GM19099 (cell line): ENCODE results near the gene KCMF1.

Experiments used
- POLR2A ChIP-seq: IDR thresholded peaks from 3 replicates; pipeline ENCODE4 v1.6.1; 2011; ENCODE audit warnings: low read depth; ENCODE audit not compliant: insufficient read length; ENCODE audit errors: extremely low read depth

Gene KCMF1

DNA sequence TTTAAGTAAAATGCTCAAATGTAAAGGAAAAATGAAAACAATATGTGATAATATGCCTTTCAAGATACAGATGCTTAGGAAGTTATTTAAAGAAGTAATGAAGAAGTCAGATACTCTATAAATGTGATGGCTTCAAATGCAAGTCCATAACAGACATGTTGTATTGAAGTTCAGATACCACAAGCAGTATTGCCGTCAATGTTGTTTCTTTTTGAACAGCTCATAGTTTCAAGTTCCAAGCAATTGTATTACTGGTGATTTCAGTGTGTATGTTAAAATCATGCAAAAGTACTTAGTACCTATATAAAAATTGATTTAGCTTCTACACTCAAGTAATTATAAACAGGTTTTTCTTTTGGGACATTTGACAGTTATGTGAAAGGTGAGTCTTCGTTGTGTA, 24.9 kb downstream of the KCMF1 start:
- no peak for TF ChIP-seq POLR2A

- no peak for TF ChIP-seq POLR2A
Observed at GRCh38 chr2:84996909-84997308, 25.9 kb downstream of the KCMF1 start.

DNA sequence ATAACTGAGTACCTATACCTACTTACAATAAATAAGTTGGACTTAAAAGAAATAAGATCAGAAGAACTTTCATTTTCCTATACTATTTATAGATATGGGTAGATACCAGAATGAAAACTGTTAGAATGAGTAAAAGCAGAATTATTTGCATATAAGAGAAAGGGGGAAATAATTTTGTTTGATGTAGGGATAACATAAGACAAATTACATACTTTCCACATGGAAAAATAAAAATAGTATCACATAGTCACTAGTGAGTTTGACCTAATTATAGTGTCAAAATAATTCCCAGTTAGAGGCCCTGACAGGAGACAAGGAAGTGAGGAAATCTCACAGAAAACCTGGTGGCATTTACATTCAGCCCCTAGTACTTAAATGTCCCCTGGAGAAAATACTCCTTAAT, 28.6 kb downstream of the KCMF1 start:
- TF ChIP-seq POLR2A = no peak

GRCh38 chr2:85001595-85001994, 30.6 kb downstream of the KCMF1 start:
- TF ChIP-seq POLR2A = no peak

GRCh38 chr2:85002534-85002933, 31.6 kb downstream of the KCMF1 start:
- TF ChIP-seq POLR2A = no peak

DNA sequence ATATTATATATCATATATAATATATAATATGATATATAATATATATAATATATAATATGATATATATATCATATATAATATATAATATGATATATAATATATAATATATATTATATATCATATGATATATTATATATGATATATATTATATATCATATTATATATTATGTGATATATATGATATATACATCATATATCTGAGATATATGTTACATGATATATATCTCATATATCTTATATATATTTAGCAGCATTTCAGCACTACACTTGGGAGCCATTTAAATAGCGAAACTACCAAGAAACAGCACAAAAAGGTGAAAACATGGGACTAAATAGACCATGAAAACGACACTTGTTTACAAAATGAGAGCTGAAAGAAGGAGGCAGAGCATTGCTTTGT, 37.3 kb downstream of the KCMF1 start:
- no peak for TF ChIP-seq POLR2A

DNA sequence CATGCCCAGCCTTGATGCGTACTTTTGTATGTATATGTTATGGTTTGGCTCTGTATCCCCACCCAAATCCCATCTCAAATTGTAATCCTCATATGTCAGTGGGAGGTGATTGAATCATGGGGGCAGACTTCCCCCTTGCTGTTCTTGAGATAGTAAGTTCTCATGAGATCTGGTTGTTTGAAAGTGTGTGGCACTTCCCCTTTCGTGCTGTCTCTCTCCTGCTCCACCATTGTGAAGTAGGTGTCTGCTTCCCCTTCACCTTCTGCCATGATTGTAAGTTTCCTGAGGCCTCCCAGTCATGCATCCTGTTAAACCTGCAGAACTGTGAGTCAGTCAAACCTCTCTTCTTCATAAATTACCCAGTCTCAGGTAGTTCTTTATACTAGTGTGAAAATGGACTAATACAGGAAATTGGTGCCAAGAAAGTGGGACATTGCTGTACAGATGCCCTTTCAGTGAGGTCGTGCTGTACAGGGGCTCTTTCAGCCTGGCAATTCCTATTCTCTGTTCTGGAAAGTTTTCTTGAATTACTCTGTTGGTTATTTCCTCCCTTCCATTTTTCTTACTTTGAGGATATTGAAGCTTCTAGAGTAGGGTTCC, 38.2 kb downstream of the KCMF1 start:
- TF ChIP-seq POLR2A = no peak

DNA sequence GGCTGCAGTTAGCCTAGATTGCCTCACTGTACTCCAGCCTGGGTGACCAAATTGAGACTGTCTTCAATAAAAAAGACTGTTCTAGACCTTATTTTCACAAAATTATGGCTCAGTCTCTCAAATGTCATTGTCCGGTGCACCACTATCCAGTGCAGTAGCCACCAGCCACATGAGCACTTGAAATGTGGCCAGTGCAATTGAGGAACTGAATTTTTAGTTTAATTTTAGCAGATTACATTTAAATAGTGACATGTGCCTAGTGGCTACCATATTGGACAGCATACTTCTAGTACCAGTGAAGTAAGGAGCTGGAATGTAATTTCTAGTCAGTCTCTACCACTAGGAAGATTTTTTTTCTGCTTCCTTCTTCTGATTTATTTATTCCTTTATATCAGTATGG, 39.4 kb downstream of the KCMF1 start:
- no peak for TF ChIP-seq POLR2A

GRCh38 chr2:85011098-85011497, 40.1 kb downstream of the KCMF1 start:
- TF ChIP-seq POLR2A = no peak

DNA sequence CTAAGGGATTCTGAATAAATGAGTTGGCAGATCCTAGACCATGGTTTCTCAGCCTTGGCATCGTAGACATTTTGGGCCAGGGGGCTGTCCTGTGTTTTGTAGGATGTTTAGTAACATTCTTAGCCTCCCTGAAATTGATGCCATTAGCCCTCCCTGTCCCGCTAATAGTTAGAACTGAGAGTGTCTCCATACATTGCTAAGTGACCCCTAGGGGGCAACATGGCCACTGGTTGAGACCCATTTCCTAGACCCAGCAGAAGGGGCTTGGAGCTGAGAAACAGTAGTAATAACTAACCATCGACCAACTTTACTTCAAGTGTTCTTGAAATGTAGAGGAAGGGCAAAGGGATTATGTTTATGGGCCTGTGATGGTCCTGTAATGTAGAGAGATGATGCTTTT, 40.8 kb downstream of the KCMF1 start:
- no peak for TF ChIP-seq POLR2A

GRCh38 chr2:85012431-85012830, 41.5 kb downstream of the KCMF1 start:
- TF ChIP-seq POLR2A = no peak

GRCh38 chr2:85012855-85013254, 41.9 kb downstream of the KCMF1 start:
- TF ChIP-seq POLR2A = no peak

GRCh38 chr2:85015653-85016360, 44.8 kb downstream of the KCMF1 start:
- no peak for TF ChIP-seq POLR2A

- no peak for TF ChIP-seq POLR2A
Observed at GRCh38 chr2:85016446-85016845, 45.5 kb downstream of the KCMF1 start.

DNA sequence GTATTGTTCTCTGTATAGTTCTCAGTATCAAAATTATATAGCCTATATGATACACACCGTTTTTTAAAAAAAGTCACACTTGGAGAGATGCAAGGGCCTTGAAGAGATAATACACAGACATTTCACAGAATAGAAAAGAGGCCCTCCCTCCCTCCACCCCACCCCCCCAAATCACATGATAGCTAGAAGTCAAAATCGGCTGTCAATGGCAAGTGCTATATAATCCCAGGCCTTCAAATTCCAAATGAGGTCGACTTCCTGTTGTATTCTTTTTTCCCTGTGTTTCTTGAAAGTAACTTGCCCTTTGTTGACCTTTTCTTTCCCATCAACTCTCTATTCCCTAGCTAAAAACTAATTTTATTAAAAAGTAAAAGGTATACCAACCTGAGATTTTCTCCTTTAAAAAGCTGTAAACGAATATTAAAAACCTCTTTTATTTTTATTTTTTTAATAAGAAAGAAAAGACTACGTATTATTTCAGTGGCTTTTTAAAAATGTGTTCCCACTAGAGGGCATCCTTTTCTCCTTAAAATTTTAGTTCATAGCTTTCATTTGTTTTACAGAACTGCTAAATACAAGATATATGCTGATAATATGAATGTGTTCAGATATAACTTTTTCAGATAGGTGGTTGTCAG, 46.6 kb downstream of the KCMF1 start:
- no peak for TF ChIP-seq POLR2A

DNA sequence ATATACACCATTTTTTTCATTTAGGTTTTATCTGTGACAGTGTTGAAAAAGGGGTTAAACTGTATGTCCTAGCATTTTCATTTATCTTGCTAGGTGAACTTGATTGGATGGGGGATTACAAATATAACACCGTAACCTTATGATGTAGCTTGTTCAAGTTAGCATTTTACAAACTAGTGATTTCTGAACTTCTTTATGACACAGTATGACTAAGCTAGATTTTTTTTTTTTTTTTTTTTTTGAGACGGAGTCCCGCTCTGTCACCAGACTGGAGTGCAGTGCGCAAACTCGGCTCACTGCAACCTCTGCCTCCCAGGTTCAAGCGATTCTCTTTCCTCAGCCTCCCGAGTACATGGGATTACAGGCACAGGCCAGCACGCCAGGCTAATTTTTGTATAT, 47.1 kb downstream of the KCMF1 start:
- TF ChIP-seq POLR2A = no peak

DNA sequence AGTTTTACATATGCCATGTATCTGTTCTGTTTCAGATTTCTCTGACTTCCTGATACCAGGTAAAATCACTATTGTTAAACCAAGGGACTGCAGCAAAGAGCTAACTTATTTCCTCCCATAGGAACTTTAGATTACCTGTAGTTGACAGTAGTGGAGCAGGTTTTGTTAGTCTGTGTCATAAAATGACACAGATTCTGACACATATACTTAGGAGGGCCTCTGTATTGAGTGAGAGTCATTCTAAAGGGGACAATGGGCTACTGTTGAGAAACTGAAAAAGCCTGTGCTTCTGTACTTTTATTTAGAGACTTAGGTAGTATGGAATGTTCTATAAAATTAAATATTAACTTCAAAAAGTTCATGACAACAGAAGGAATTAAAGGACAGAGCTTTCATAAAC, 48.2 kb downstream of the KCMF1 start:
- no peak for TF ChIP-seq POLR2A

DNA sequence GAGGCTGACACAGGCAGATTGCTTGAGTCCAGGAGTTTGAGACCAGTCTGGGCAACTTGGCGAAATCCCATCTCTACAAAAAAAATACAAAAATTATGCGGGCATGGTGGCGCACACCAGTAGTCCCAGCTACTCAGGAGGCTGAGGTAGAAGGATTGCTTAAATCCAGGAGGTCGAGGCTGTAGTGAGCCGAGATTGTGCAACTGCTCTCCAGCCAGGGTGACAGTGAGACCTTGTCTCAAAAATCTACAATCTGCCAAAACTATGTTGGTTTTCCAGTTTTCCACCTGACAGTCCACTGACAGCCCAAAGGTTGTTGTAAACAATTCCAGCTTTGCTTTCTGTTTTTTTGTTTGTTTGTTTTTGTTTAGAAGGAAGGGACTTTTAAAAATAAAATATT, 51.3 kb downstream of the KCMF1 start:
- TF ChIP-seq POLR2A = no peak
